ENCODE results near the gene NCOA5. TPM values are rescaled to one million over a fixed set of nuclear protein-coding genes. Genes with fewer than 3 reads are reported as not detected.

The NCOA5 gene
- total and polyA plus RNA-seq, 9 of the 15 experiments (the other 6 are each of a cell fraction or from before 2014, with no cell fraction given), result 3.9 to 22.8 (median 13.8) TPM

DNA sequence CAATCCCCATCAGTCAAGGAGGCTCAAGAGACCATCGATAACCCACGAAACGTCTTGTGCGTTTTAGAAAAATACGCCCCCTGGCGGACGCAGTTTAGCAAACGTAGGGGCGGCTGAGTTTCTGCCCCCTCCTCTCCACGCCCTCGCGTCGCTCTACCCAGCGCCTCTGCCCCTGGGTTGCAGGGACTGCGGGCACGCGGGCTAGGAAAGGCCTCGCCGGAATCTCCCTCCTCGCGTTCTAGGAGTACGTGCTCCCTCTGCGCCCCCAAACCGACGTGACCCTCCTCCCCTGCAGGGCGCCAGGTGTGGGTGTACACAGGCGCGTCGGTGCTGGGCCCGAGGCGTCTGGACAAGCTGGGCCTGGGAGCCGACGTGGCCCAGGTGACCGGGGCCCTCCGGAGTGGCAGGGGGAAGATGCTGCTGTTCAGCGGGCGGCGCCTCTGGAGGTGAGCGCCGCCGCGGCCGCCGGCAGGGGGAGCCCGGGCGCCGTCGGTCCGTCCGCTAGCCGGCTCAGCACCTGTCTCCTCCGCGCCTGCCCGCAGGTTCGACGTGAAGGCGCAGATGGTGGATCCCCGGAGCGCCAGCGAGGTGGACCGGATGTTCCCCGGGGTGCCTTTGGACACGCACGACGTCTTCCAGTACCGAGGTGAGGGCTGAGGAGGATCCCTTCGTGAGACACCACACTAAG, 75.8 kb downstream of the NCOA5 start (continued):
- TF ChIP-seq RBM34 (IDR thresholded peaks at IDR 0.05; ENCODE audit: borderline replicate concordance, insufficient read depth, low read length), result no peak
- TF ChIP-seq SMAD2 (IDR thresholded peaks at IDR 0.05; ENCODE audit: low read depth, low read length), result no peak
- peak in 1 of 2 experiments; percentile 73; a peak in 2 of 4 replicates for TF ChIP-seq RCOR1 (IDR thresholded peaks at IDR 0.05; ENCODE audit: borderline replicate concordance in 1 of 2, low read depth in 2 of 2, low read length in 2 of 2)
- TF ChIP-seq POLR2H (tag; IDR thresholded peaks at IDR 0.05; ENCODE audit: low read depth), result no peak
- TF ChIP-seq, protein P1, sequence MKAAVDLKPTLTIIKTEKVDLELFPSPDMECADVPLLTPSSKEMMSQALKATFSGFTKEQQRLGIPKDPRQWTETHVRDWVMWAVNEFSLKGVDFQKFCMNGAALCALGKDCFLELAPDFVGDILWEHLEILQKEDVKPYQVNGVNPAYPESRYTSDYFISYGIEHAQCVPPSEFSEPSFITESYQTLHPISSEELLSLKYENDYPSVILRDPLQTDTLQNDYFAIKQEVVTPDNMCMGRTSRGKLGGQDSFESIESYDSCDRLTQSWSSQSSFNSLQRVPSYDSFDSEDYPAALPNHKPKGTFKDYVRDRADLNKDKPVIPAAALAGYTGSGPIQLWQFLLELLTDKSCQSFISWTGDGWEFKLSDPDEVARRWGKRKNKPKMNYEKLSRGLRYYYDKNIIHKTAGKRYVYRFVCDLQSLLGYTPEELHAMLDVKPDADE (conservative IDR thresholded peaks at IDR 0.05; ENCODE audit: control insufficient read depth, low read depth, low read length), result peak; percentile 26; the same call in 1 of the 2 replicates
- TF ChIP-seq RUNX1 (IDR thresholded peaks at IDR 0.05; ENCODE audit: low read depth), result no peak
- peak; percentile 25 for TF ChIP-seq PCBP1 (IDR thresholded peaks at IDR 0.05; ENCODE audit: low read depth, low read length, poor library complexity, severe bottlenecking)
- TF ChIP-seq, protein P2, sequence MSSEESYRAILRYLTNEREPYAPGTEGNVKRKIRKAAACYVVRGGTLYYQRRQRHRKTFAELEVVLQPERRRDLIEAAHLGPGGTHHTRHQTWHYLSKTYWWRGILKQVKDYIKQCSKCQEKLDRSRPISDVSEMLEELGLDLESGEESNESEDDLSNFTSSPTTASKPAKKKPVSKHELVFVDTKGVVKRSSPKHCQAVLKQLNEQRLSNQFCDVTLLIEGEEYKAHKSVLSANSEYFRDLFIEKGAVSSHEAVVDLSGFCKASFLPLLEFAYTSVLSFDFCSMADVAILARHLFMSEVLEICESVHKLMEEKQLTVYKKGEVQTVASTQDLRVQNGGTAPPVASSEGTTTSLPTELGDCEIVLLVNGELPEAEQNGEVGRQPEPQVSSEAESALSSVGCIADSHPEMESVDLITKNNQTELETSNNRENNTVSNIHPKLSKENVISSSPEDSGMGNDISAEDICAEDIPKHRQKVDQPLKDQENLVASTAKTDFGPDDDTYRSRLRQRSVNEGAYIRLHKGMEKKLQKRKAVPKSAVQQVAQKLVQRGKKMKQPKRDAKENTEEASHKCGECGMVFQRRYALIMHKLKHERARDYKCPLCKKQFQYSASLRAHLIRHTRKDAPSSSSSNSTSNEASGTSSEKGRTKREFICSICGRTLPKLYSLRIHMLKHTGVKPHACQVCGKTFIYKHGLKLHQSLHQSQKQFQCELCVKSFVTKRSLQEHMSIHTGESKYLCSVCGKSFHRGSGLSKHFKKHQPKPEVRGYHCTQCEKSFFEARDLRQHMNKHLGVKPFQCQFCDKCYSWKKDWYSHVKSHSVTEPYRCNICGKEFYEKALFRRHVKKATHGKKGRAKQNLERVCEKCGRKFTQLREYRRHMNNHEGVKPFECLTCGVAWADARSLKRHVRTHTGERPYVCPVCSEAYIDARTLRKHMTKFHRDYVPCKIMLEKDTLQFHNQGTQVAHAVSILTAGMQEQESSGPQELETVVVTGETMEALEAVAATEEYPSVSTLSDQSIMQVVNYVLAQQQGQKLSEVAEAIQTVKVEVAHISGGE (CRISPR knock-in tag; IDR thresholded peaks at IDR 0.05), result peak in 1 of 3 experiments; percentile 26; a peak in 1 of 6 replicates
- no peak for TF ChIP-seq FOS (IDR thresholded peaks at IDR 0.05; ENCODE audit: extremely low read depth, insufficient read length)
- TF ChIP-seq ZNF551 (CRISPR knock-in tag; IDR thresholded peaks at IDR 0.05), result no peak
- TF ChIP-seq KAT2B (IDR thresholded peaks at IDR 0.05; ENCODE audit: low read depth, low read length), result no peak
- 0 out of 2 replicates have a peak, but pooled peaks have one; percentile 83 for TF ChIP-seq RREB1 (CRISPR knock-in tag; IDR thresholded peaks at IDR 0.05)
- TF ChIP-seq DIDO1 (tag; IDR thresholded peaks at IDR 0.05; ENCODE audit: low read depth), result no peak
- no peak for TF ChIP-seq RHOXF2B (CRISPR knock-in tag; conservative IDR thresholded peaks at IDR 0.05)
